Hepatocyte (in vitro differentiated cells): ENCODE measurements around the gene MRGPRX4.
"Not testable (repeated sequence)": the region's sequence is repeated elsewhere in the genome, so short reads cannot be mapped to it uniquely, and the experiment has no call there.

Experiments used
- CTCF ChIP-seq: fragments of 200-600 bp; sonication (generic); IDR thresholded peaks from 2 replicates; pipeline ENCODE4 v1.5.1; 2016; ENCODE audit warnings: antibody characterized with exemption, mild to moderate bottlenecking; ENCODE audit not compliant: poor library complexity
- EZH2 ChIP-seq: fragments of 200-600 bp; sonication (generic); IDR thresholded peaks from 2 replicates; pipeline ENCODE4 v1.6.1; 2016; ENCODE audit warnings: antibody characterized with exemption, mild to moderate bottlenecking, borderline replicate concordance
- EZH2phosphoT487 ChIP-seq: fragments of 200-600 bp; sonication (generic); IDR thresholded peaks from one replicate; pipeline ENCODE4 v1.6.1; 2018; ENCODE audit warnings: antibody characterized with exemption, mild to moderate bottlenecking, low read depth, moderate library complexity; ENCODE audit not compliant: unreplicated experiment, severe bottlenecking

GRCh38 chr11:18197738-18198137, 25.1 kb downstream of the MRGPRX4 start:
- TF ChIP-seq EZH2, EZH2phosphoT487, CTCF: not testable (repeated sequence)
